EL (cell line): Measurements from ENCODE around the gene MPP3.
"Not testable (repeated sequence)": the region's sequence is repeated elsewhere in the genome, so short reads cannot be mapped to it uniquely, and the experiment has no call there.

Source experiments
- DNase-seq: peaks from one replicate; pipeline ENCODE4 v3.0.0-alpha.2; 2016

Gene MPP3

GRCh38 chr17:43800736-43801135 lies 32.2 kb downstream of the MPP3 start:
- no peak for DNase-seq

GRCh38 chr17:43799047-43799446 lies 33.9 kb downstream of the MPP3 start:
- DNase-seq: no peak

- DNase-seq: not testable (repeated sequence)
Measured at GRCh38 chr17:43798024-43798423, 34.9 kb downstream of the MPP3 start.

GRCh38 chr17:43792668-43793067 lies 40.3 kb downstream of the MPP3 start:
- not testable (repeated sequence) for DNase-seq

- peak; percentile 53 for DNase-seq
Measured at GRCh38 chr17:43791589-43791988, 41.4 kb downstream of the MPP3 start.

GRCh38 chr17:43790311-43790940 lies 42.5 kb downstream of the MPP3 start:
- DNase-seq: no peak

GRCh38 chr17:43789482-43789881 lies 43.5 kb downstream of the MPP3 start:
- no peak for DNase-seq

GRCh38 chr17:43788540-43788939 lies 44.4 kb downstream of the MPP3 start:
- no peak for DNase-seq

GRCh38 chr17:43787728-43788127 lies 45.2 kb downstream of the MPP3 start:
- DNase-seq: no peak

GRCh38 chr17:43784628-43785101 lies 48.3 kb downstream of the MPP3 start:
- DNase-seq: peak; percentile 63

- peak; percentile 71 for DNase-seq
Measured at GRCh38 chr17:43784068-43784467, 48.9 kb downstream of the MPP3 start.

GRCh38 chr17:43782913-43783680 lies 49.8 kb downstream of the MPP3 start:
- DNase-seq: no peak

- no peak for DNase-seq
Measured at GRCh38 chr17:43780135-43780534, 52.8 kb downstream of the MPP3 start, which contains the start of gene CFAP97D1. Gene CFAP97D1 (plus strand): TSS chr17:43780435. CDS start chr17:43780463, 28 bp downstream.

- peak; percentile 42 for DNase-seq
Measured at GRCh38 chr17:43779145-43780125, 53.5 kb downstream of the MPP3 start.

GRCh38 chr17:43778337-43779144 lies 54.4 kb downstream of the MPP3 start, which contains the start of gene DUSP3:
Gene DUSP3 (minus strand): TSS chr17:43778977. CDS start chr17:43778924, 53 bp downstream.
- DNase-seq: peak; percentile 93

- no peak for DNase-seq
Measured at GRCh38 chr17:43774304-43775250, 58.4 kb downstream of the MPP3 start.

- no peak for DNase-seq
Measured at GRCh38 chr17:43772877-43773648, 59.9 kb downstream of the MPP3 start.

GRCh38 chr17:43771463-43771862 lies 61.5 kb downstream of the MPP3 start:
- no peak for DNase-seq

GRCh38 chr17:43770957-43771356 lies 62.0 kb downstream of the MPP3 start:
- DNase-seq: no peak

GRCh38 chr17:43769859-43770258 lies 63.1 kb downstream of the MPP3 start:
- DNase-seq: no peak
